ENCODE results near the gene LHX8. TPM values are rescaled to one million over a fixed set of nuclear protein-coding genes. Genes with fewer than 3 reads are reported as not detected.

LHX8 gene
- total RNA-seq, 1 experiment from 2014 or later = not detected

- DNase-seq (ENCODE audit: low spot score) = peak; percentile 48
Observed at GRCh38 chr1:75203415-75204277, 69.5 kb downstream of the LHX8 start.

DNA sequence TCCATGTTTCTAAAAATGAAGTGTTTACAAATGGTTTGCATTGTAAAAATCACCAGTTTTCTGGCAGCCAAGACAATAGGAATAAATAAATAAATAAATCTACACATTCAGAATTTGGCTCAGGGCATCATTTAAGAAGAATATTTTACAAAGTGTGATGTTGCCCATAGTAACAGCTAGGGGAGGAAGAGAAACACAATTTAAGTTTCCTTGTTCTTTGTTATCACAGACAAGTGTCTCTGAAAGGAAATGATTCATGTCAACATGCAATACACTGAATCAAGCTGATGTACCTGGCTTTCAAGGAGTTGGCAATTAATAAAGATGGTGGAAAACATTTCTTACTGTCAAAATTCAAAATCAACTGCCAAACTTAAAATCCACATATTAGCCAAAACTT is 74.7 kb downstream of the LHX8 start:
- DNase-seq (ENCODE audit: low spot score) = no peak

Measured in A172 (cell line).